Left lung (tissue), 10 donors: Measurements from ENCODE around the gene PRKG1. TPM values are rescaled to one million over a fixed set of nuclear protein-coding genes. Genes with fewer than 3 reads are reported as not detected.

Experiments used
- ATAC-seq: fragments of 200-7000 bp; cut with Tn5 transposase; one replicate; pipeline ENCODE4 v1.9.1; 2020; ENCODE audit warnings: moderate library complexity
- DNase-seq, 4 donors: peaks; one replicate each; pipeline ENCODE4 v3.0.0-alpha.2; 2013 to 2020
- H3K27ac ChIP-seq, 2 donors: fragments of 200-600 bp; sonication (generic) in 1 of 2; one replicate each; pipeline versions ENCODE4 v1.5.0 to v1.8.0; 2020 to 2021
- H3K27me3 ChIP-seq, 2 donors: fragments of 200-600 bp; sonication (generic) in 1 of 2; one replicate each; pipeline versions ENCODE4 v1.5.0 to v1.8.0; 2020 to 2021
- H3K36me3 ChIP-seq, 2 donors: fragments of 200-600 bp; sonication (generic) in 1 of 2; one replicate each; pipeline versions ENCODE4 v1.5.0 to v1.8.0; 2020 to 2021
- H3K4me1 ChIP-seq, 2 donors: fragments of 200-600 bp; one replicate each; pipeline ENCODE4 v1.8.0; 2021
- H3K4me3 ChIP-seq, 2 donors: fragments of 200-600 bp; sonication (generic) in 1 of 2; one replicate each; pipeline versions ENCODE4 v1.5.0 to v1.8.0; 2020 to 2021; ENCODE audit warnings: mild to moderate bottlenecking in 1 of 2
- H3K9me3 ChIP-seq, 2 donors: fragments of 200-600 bp; sonication (generic) in 1 of 2; one replicate each; pipeline versions ENCODE4 v1.5.0 to v1.8.0; 2020 to 2021
- intact Hi-C, 2 donors: fragments of 100-400 bp; cut with DNase I; formaldehyde crosslinking; loops; one replicate each; pipeline versions ENCODE4 v1.11.2 to v1.14.2; 2022
- polyA plus RNA-seq, 6 donors: library from polyadenylated mRNA; unstranded; fragments of 120-200 nt; gene quantifications; one replicate each; pipeline ENCODE4 v1.2.1, GENCODE V29; 2013; ENCODE audit not compliant: insufficient read length in 6 of 6
- total RNA-seq, 2 donors: library from RNA; stranded (reverse); fragmentation: NEBNext Ultra II Directional; extraction: Animal tissue kit (Norgen Biotek cat#: 25700); gene quantifications; one replicate each; pipeline ENCODE4 v1.2.1, GENCODE V29; 2021
- TF ChIP-seq, protein P1 (sequence below), 2 donors: fragments of 200-600 bp; sonication (generic) in 1 of 2; IDR thresholded peaks; one replicate each; pipeline versions ENCODE4 v1.5.0 to v1.8.0; 2021; ENCODE audit warnings: antibody characterized with exemption in 2 of 2
- donor health status: DM: no; HTN: yes; CAD: no.
- donor health status: DM: no; HTN: no; CAD: no.

Gene PRKG1
- total and polyA plus RNA-seq, 8 donors = 15.6 to 29.0 (median 17.8) TPM

GRCh38 chr10:51086710-51087109, 12.4 kb downstream of the PRKG1 start:
- H3K4me1 ChIP-seq = no peaks in the 10 kb centered on the region
- H3K27ac ChIP-seq = no peak overlapping the region
- H3K4me3 ChIP-seq = no peak overlapping the region
- TF ChIP-seq, protein P1, sequence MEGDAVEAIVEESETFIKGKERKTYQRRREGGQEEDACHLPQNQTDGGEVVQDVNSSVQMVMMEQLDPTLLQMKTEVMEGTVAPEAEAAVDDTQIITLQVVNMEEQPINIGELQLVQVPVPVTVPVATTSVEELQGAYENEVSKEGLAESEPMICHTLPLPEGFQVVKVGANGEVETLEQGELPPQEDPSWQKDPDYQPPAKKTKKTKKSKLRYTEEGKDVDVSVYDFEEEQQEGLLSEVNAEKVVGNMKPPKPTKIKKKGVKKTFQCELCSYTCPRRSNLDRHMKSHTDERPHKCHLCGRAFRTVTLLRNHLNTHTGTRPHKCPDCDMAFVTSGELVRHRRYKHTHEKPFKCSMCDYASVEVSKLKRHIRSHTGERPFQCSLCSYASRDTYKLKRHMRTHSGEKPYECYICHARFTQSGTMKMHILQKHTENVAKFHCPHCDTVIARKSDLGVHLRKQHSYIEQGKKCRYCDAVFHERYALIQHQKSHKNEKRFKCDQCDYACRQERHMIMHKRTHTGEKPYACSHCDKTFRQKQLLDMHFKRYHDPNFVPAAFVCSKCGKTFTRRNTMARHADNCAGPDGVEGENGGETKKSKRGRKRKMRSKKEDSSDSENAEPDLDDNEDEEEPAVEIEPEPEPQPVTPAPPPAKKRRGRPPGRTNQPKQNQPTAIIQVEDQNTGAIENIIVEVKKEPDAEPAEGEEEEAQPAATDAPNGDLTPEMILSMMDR (IDR thresholded peaks at IDR 0.05) = no peak
- DNase-seq (no peak), ATAC-seq (no peak)
- intact Hi-C loops = no loop called here
- no peaks in the 10 kb centered on the region for H3K36me3 ChIP-seq
- no peaks in the 10 kb centered on the region for H3K9me3 ChIP-seq
- no peaks in the 10 kb centered on the region for H3K27me3 ChIP-seq

GRCh38 chr10:51087114-51087513, 12.8 kb downstream of the PRKG1 start:
- Histone ChIP-seq H3K27me3 (no peaks in the 10 kb centered on the region), H3K4me1 (peaks cover 0 to 3% of the 10 kb centered on the region in 2 donors), H3K36me3 (no peaks in the 10 kb centered on the region), H3K9me3 (no peaks in the 10 kb centered on the region), H3K27ac (no peak overlapping the region), H3K4me3 (no peak overlapping the region)
- TF ChIP-seq, protein P1 (IDR thresholded peaks at IDR 0.05) = no peak
- intact Hi-C loops = no loop called here
- DNase-seq = no peak
- no peak for ATAC-seq

DNA sequence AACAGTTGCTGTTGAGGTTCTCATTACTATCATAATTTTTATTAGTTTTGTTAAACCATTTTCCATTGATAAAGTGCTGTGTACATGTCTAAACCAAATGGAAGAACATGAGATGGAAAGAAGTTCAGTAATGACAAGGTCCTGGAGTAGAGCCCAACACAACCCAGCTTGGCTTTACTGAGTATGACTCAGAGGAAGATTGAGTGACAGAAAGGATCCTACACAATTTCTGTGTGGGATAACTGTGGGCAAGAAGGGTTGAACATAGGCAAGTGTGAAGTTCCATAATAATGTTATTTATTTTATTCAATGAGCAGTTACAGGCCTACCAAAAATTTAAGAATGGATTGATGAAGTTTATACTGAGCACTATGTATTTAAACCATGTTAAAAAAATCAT, 15.9 kb downstream of the PRKG1 start:
- Histone ChIP-seq H3K9me3 (no peaks in the 10 kb centered on the region), H3K4me1 (peaks cover 0 to 5% of the 10 kb centered on the region in 2 donors), H3K4me3 (no peak overlapping the region), H3K27me3 (no peaks in the 10 kb centered on the region), H3K36me3 (no peaks in the 10 kb centered on the region), H3K27ac (no peak overlapping the region)
- ATAC-seq (no peak), DNase-seq (no peak)
- intact Hi-C loops = no loop called here
- TF ChIP-seq, protein P1 (IDR thresholded peaks at IDR 0.05) = no peak

- H3K4me3 ChIP-seq = no peak overlapping the region
- intact Hi-C loops = no loop called here
- H3K4me1 ChIP-seq = peaks cover 0 to 5% of the 10 kb centered on the region in 2 donors
- TF ChIP-seq, protein P1 (IDR thresholded peaks at IDR 0.05) = no peak
- no peaks in the 10 kb centered on the region for H3K36me3 ChIP-seq
- peak in 2 of 4 donors; percentile 37 to 46 for DNase-seq
- no peaks in the 10 kb centered on the region for H3K9me3 ChIP-seq
- no peak overlapping the region for H3K27ac ChIP-seq
- H3K27me3 ChIP-seq = no peaks in the 10 kb centered on the region
- ATAC-seq = no peak
Measured at GRCh38 chr10:51092402-51092801, 18.1 kb downstream of the PRKG1 start.

DNA sequence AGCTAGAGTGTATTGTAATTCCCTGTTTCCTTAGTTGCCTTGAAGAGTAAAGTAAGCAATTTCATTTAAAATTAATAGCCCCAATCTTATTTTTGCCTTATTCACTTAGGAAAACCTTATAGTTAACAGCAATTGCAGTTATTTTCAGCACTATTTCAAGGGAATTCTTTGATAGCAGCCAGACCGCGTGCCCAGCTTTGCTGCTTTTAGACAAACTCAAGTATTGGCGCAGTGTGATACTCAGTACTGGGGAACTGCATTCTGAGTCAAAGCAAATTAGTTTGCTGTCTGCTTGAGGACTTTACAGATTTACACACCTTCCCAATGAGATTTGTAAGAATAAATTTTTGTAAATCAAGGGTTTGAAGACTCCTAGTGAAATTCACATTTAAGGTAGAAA, 21.2 kb downstream of the PRKG1 start:
- ATAC-seq = peak; percentile 59
- Histone ChIP-seq H3K4me3 (no peak overlapping the region), H3K36me3 (no peaks in the 10 kb centered on the region), H3K9me3 (no peaks in the 10 kb centered on the region), H3K4me1 (peaks cover 0 to 5% of the 10 kb centered on the region in 2 donors), H3K27ac (no peak overlapping the region), H3K27me3 (no peaks in the 10 kb centered on the region)
- intact Hi-C loops = no loop called here
- DNase-seq = no peak
- TF ChIP-seq, protein P1 (IDR thresholded peaks at IDR 0.05) = no peak
